HCT116 (cell line): Measurements from ENCODE around the gene VMA21. TPM values are rescaled to one million over a fixed set of nuclear protein-coding genes. Genes with fewer than 3 reads are reported as not detected.

Source experiments
- ATAC-seq: fragments of 200-7000 bp; cut with Tn5 transposase; 2 replicates; pipeline ENCODE4 v1.9.1; 2020; ENCODE audit warnings: mild to moderate bottlenecking, moderate library complexity
- BruUV-seq: library from RNA; stranded (reverse); fragments of 400-500 nt; replicated peaks from 2 replicates; lab custom pipeline; 2021; lab: Mats Ljungman, UMichigan
- CTCF ChIA-PET: fragments of 300-600 bp; sonication (Branson Sonifier 250); formaldehyde crosslinking; loops from one replicate; lab custom pipeline; 2021; ENCODE audit warnings: antibody characterized with exemption; lab: Charles Lee
- POLR2A ChIA-PET: fragments of 300-600, 350-600 bp; sonication (Branson Sonifier 250); formaldehyde crosslinking; loops from one replicate; lab custom pipeline; 2021; ENCODE audit warnings: antibody characterized with exemption; lab: Charles Lee
- RAD21 ChIA-PET, 2 experiments: fragments of 300-600 bp; sonication (Branson Sonifier 250); formaldehyde crosslinking; loops; one replicate each; lab custom pipeline; 2023; ENCODE audit warnings: low total read pairs in 2 of 2; ENCODE audit not compliant: uncharacterized antibody in 2 of 2, unreplicated experiment in 2 of 2, low non-redundant PET in 1 of 2; lab: Charles Lee
- DNase-seq: peaks from one replicate; pipeline ENCODE4 v3.0.0-alpha.2; 2010; ENCODE audit warnings: low read depth, low spot score
- H2AFZ ChIP-seq: fragments of 200-600 bp; shearing (Covaris generic), sonication (generic); 2 replicates; pipeline ENCODE4 v1.6.1; 2017; ENCODE audit warnings: low read depth, mixed run types, mixed read lengths, antibody characterized with exemption, low read length; ENCODE audit not compliant: poor library complexity, severe bottlenecking
- H3K27ac ChIP-seq: 2 replicates; pipeline ENCODE4 v1.5.1; 2012; ENCODE audit warnings: low read depth, low read length
- H3K27me3 ChIP-seq: fragments of 200-600 bp; sonication (generic); 2 replicates; pipeline ENCODE4 v1.6.1; 2016; ENCODE audit warnings: mixed run types, low read length, mixed read lengths; ENCODE audit not compliant: insufficient read depth
- H3K36me3 ChIP-seq, 2 experiments: fragments of 200-500 bp in 1 of 2; fragments of 200-600 bp in 1 of 2; sonication (Bioruptor generic) in 1 of 2; sonication (generic) in 1 of 2; 2 replicates each; pipeline versions ENCODE4 v1.5.1 to v1.6.1; 2014 to 2016; ENCODE audit warnings: low read length in 2 of 2, inconsistent platforms in 1 of 2, mixed read lengths in 1 of 2, mixed run types in 1 of 2; ENCODE audit not compliant: insufficient read depth in 2 of 2, control insufficient read depth in 1 of 2
- H3K4me1 ChIP-seq, 2 experiments: fragments of 200-600 bp in 1 of 2; sonication (generic) in 1 of 2; 2 replicates each; pipeline versions ENCODE4 v1.5.1 to v1.6.1; 2012 to 2017; ENCODE audit warnings: low read length in 2 of 2, inconsistent platforms in 1 of 2, mild to moderate bottlenecking in 1 of 2, mixed read lengths in 1 of 2, mixed run types in 1 of 2, moderate library complexity in 1 of 2; ENCODE audit not compliant: insufficient read depth in 2 of 2, control insufficient read depth in 1 of 2
- H3K4me2 ChIP-seq: fragments of 200-600 bp; sonication (generic); 2 replicates; pipeline ENCODE4 v1.6.1; 2017; ENCODE audit warnings: mixed run types, low read length, mixed read lengths
- H3K4me3 ChIP-seq, 2 experiments: fragments of 200-600 bp in 1 of 2; sonication (generic) in 1 of 2; replicated peaks in 1 of 2; 2 replicates each; pipeline ENCODE4 v1.5.1; 2011 to 2016; ENCODE audit warnings: low read length in 2 of 2, control low read depth in 1 of 2, low read depth in 1 of 2, mild to moderate bottlenecking in 1 of 2, mixed read lengths in 1 of 2, mixed run types in 1 of 2
- H3K79me2 ChIP-seq: fragments of 200-600 bp; sonication (generic); 2 replicates; pipeline ENCODE4 v1.6.1; 2017; ENCODE audit warnings: mild to moderate bottlenecking, mixed run types, low read length, moderate library complexity, mixed read lengths; ENCODE audit not compliant: insufficient read depth
- H3K9ac ChIP-seq: fragments of 200-600 bp; sonication (generic); 2 replicates; pipeline ENCODE4 v1.6.1; 2016; ENCODE audit warnings: low read length, mixed read lengths
- H3K9me2 ChIP-seq: fragments of 200-600 bp; sonication (generic), shearing (Covaris generic); 2 replicates; pipeline ENCODE4 v1.6.1; 2017; ENCODE audit warnings: mixed run types, mild to moderate bottlenecking, moderate library complexity; ENCODE audit not compliant: insufficient read depth
- H3K9me3 ChIP-seq, 2 experiments: fragments of 200-500 bp in 1 of 2; fragments of 200-600 bp in 1 of 2; sonication (Bioruptor generic) in 1 of 2; sonication (generic) in 1 of 2; 2 replicates each; pipeline ENCODE4 v1.6.1; 2014 to 2017; ENCODE audit warnings: low read length in 2 of 2, mixed read lengths in 2 of 2, inconsistent platforms in 1 of 2, low read depth in 1 of 2, mild to moderate bottlenecking in 1 of 2, mixed run types in 1 of 2, moderate library complexity in 1 of 2; ENCODE audit not compliant: control insufficient read depth in 1 of 2, insufficient read depth in 1 of 2
- H4K20me1 ChIP-seq: fragments of 200-600 bp; sonication (generic), shearing (Covaris generic); 2 replicates; pipeline ENCODE4 v1.6.1; 2017; ENCODE audit warnings: mixed run types, mild to moderate bottlenecking, moderate library complexity; ENCODE audit not compliant: insufficient read depth
- CBX3 ChIP-seq: IDR thresholded peaks from 2 replicates; pipeline ENCODE4 v1.6.1; 2012; ENCODE audit warnings: low read depth
- CEBPB ChIP-seq: IDR thresholded peaks from 2 replicates; pipeline ENCODE4 v1.6.1; 2012; ENCODE audit warnings: low read depth
- EGR1 ChIP-seq: IDR thresholded peaks from 2 replicates; pipeline ENCODE4 v1.6.1; 2012; ENCODE audit warnings: low read depth
- ELF1 ChIP-seq: IDR thresholded peaks from 2 replicates; pipeline ENCODE4 v1.6.1; 2012; ENCODE audit warnings: low read depth, borderline replicate concordance
- EZH2 ChIP-seq: fragments of 200-600 bp; sonication (generic); IDR thresholded peaks from 2 replicates; pipeline ENCODE4 v1.6.1; 2017; ENCODE audit warnings: antibody characterized with exemption, mixed run types
- EZH2phosphoT487 ChIP-seq: fragments of 200-600 bp; IDR thresholded peaks from 2 replicates; pipeline ENCODE4 v1.6.1; 2018; ENCODE audit warnings: antibody characterized with exemption, borderline replicate concordance
- FOSL1 ChIP-seq: IDR thresholded peaks from 2 replicates; pipeline ENCODE4 v1.6.1; 2012; ENCODE audit warnings: low read depth
- JUND ChIP-seq: IDR thresholded peaks from 2 replicates; pipeline ENCODE4 v1.6.1; 2012
- POLR2AphosphoS5 ChIP-seq: IDR thresholded peaks from 2 replicates; pipeline ENCODE4 v1.6.1; 2011; ENCODE audit warnings: mild to moderate bottlenecking, low read depth, low read length, moderate library complexity
- RAD21 ChIP-seq: IDR thresholded peaks from 2 replicates; pipeline ENCODE4 v1.6.1; 2012; ENCODE audit warnings: low read depth, mild to moderate bottlenecking
- REST ChIP-seq: IDR thresholded peaks from 2 replicates; pipeline ENCODE4 v1.6.1; 2012; ENCODE audit warnings: low read depth
- SIN3A ChIP-seq: IDR thresholded peaks from 2 replicates; pipeline ENCODE4 v1.6.1; 2012; ENCODE audit warnings: low read depth
- SP1 ChIP-seq: IDR thresholded peaks from 2 replicates; pipeline ENCODE4 v1.6.1; 2012; ENCODE audit warnings: low read depth
- SRF ChIP-seq: IDR thresholded peaks from 2 replicates; pipeline ENCODE4 v1.6.1; 2012; ENCODE audit warnings: low read depth
- YY1 ChIP-seq: IDR thresholded peaks from 2 replicates; pipeline ENCODE4 v1.6.1; 2011; ENCODE audit warnings: low read length, low read depth, moderate library complexity, mild to moderate bottlenecking; ENCODE audit not compliant: insufficient replicate concordance; ENCODE audit errors: extremely low read depth
- ZBTB33 ChIP-seq: IDR thresholded peaks from 2 replicates; pipeline ENCODE4 v1.6.1; 2011; ENCODE audit warnings: mild to moderate bottlenecking, low read length, moderate library complexity; ENCODE audit not compliant: insufficient replicate concordance; ENCODE audit errors: extremely low read depth
- ZFX ChIP-seq: fragments of 450-650 bp; IDR thresholded peaks from 2 replicates; pipeline ENCODE4 v1.6.1; 2017
- intact Hi-C: fragments of 100-400 bp; cut with micrococcal nuclease; formaldehyde crosslinking; loops from 2 replicates; pipeline ENCODE4 v1.10.0; 2022
- total RNA-seq: library from RNA; stranded (reverse); gene quantifications from one replicate; pipeline ENCODE4 v1.2.1, GENCODE V29; 2021; ENCODE audit not compliant: unreplicated experiment
- TF ChIP-seq, protein P1 (sequence below), 3 experiments: fragments of 200-600 bp in 1 of 3; sonication (generic) in 1 of 3; IDR thresholded peaks in 2 of 3; conservative IDR thresholded peaks in 1 of 3; 2 replicates each; pipeline ENCODE4 v1.5.1; 2012 to 2017; ENCODE audit warnings: low read depth in 2 of 3, low read length in 2 of 3, antibody characterized with exemption in 1 of 3, borderline replicate concordance in 1 of 3, control low read depth in 1 of 3, mild to moderate bottlenecking in 1 of 3, mixed read lengths in 1 of 3, mixed run types in 1 of 3, moderate library complexity in 1 of 3; ENCODE audit not compliant: insufficient read depth in 1 of 3
- TF ChIP-seq, protein P2 (sequence below): IDR thresholded peaks from 2 replicates; pipeline ENCODE4 v1.6.1; 2012
- TF ChIP-seq, protein P3 (sequence below): IDR thresholded peaks from 2 replicates; pipeline ENCODE4 v1.6.1; 2012

The VMA21 gene
- total RNA-seq, 1 experiment from 2014 or later = 45.1 TPM

DNA sequence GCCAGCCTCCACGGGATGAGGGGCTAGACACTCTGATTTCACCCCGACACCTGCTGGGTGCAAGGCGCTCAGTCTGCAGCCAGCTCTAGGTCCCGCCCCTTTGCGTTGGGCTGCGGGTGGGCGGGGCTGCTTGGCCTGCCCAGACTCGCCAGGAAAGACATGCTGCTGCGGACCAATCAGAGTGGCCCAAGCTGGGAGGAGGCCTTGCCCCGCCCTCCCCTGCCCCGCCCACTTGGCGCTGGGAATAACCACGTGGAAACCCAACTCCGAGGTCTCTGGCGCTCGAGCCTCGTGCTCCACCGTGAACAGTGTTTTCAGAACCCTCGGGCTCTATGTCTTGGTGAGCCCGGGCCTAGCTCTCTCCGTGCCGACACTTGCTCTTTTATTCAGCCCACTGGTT is 5.3 kb upstream of the VMA21 start:
- ChIA-PET POLR2A (no interaction called here), CTCF (no interaction called here), RAD21 (interaction anchor here in 1 of 2 experiments (0.6 kb wide), 1 partner anchor 32 kb away, joined by 3 read pairs; no protein-coding TSS in a partner anchor)
- Histone ChIP-seq H3K9me2 (no peaks in the 10 kb centered on the region), H2AFZ (no peak overlapping the region), H3K9me3 (no peaks in the 10 kb centered on the region), H4K20me1 (no peaks in the 10 kb centered on the region), H3K79me2 (no peaks in the 10 kb centered on the region), H3K4me3 (no peak overlapping the region), H3K9ac (no peak overlapping the region), H3K4me1 (peaks cover 0 to 8% of the 10 kb centered on the region in 2 experiments; a peak in 3 of 4 replicates), H3K27me3 (no peaks in the 10 kb centered on the region), H3K4me2 (no peak overlapping the region), H3K27ac (no peak overlapping the region), H3K36me3 (no peaks in the 10 kb centered on the region)
- TF ChIP-seq SRF (no peak), CEBPB (no peak), FOSL1 (no peak), EGR1 (no peak), ZFX (no peak), EZH2phosphoT487 (no peak), ELF1 (no peak), YY1 (no peak), JUND (no peak), POLR2AphosphoS5 (no peak), EZH2 (no peak), RAD21 (no peak), SIN3A (no peak), CBX3 (no peak), SP1 (no peak), ZBTB33 (no peak), REST (no peak)
- TF ChIP-seq, protein P1, sequence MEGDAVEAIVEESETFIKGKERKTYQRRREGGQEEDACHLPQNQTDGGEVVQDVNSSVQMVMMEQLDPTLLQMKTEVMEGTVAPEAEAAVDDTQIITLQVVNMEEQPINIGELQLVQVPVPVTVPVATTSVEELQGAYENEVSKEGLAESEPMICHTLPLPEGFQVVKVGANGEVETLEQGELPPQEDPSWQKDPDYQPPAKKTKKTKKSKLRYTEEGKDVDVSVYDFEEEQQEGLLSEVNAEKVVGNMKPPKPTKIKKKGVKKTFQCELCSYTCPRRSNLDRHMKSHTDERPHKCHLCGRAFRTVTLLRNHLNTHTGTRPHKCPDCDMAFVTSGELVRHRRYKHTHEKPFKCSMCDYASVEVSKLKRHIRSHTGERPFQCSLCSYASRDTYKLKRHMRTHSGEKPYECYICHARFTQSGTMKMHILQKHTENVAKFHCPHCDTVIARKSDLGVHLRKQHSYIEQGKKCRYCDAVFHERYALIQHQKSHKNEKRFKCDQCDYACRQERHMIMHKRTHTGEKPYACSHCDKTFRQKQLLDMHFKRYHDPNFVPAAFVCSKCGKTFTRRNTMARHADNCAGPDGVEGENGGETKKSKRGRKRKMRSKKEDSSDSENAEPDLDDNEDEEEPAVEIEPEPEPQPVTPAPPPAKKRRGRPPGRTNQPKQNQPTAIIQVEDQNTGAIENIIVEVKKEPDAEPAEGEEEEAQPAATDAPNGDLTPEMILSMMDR (IDR thresholded peaks at IDR 0.05 in 2 of 3, conservative IDR thresholded peaks at IDR 0.05 in 1 of 3; ENCODE audit: borderline replicate concordance in 1 of 3, insufficient read depth in 1 of 3, low read depth in 2 of 3, low read length in 2 of 3) = no peak
- TF ChIP-seq, protein P2, sequence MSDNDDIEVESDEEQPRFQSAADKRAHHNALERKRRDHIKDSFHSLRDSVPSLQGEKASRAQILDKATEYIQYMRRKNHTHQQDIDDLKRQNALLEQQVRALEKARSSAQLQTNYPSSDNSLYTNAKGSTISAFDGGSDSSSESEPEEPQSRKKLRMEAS = no peak
- TF ChIP-seq, protein P3, sequence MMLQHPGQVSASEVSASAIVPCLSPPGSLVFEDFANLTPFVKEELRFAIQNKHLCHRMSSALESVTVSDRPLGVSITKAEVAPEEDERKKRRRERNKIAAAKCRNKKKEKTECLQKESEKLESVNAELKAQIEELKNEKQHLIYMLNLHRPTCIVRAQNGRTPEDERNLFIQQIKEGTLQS = no peak
- BruUV-seq = no TSS peak
- DNase-seq = no peak
- no peak; the same call in 1 of the 2 replicates for ATAC-seq
- intact Hi-C loops = no loop called here
